Prostate gland (tissue), 2 donors: ENCODE results near the gene AGO4.

Experiments
- POLR2A ChIP-seq: fragments of 450-650 bp; IDR thresholded peaks from one replicate; pipeline ENCODE4 v1.6.1; 2016; ENCODE audit warnings: antibody characterized with exemption, mild to moderate bottlenecking
- TF ChIP-seq, protein P1 (sequence below), 4 experiments: fragments of 200-600 bp in 2 of 4; fragments of 450-650 bp in 2 of 4; sonication (generic) in 2 of 4; IDR thresholded peaks; 1 replicate in 3 of 4; 2 replicates in 1 of 4; pipeline ENCODE4 v1.5.1; 2016 to 2019; ENCODE audit warnings: antibody characterized with exemption in 4 of 4, mild to moderate bottlenecking in 2 of 4, moderate library complexity in 2 of 4

DNA sequence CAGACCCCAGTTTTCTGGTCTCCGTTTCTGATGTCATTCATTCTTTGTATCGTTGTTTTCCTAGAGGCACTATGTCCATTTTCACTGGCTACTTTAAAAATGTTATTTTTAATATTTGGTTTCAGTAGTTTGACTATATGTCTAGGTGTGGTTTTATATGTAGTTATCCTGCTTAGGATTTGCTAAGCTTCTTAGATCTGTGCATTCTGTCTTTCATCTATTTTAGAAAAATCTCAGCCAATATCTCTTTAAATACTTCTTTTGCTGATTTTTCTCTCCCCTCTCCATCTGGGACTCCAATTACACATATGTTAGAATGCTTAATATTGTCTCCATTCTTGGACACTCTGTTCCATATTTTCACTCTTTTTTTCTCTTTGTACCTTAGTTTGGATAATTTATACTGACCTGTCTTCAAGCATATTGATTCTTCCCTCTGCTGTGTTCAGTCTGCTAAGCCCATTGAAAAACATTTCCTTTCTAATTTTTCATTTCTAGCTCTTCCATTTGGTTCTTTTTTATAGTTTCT is 24.7 kb upstream of the AGO4 start:
- TF ChIP-seq, protein P1, sequence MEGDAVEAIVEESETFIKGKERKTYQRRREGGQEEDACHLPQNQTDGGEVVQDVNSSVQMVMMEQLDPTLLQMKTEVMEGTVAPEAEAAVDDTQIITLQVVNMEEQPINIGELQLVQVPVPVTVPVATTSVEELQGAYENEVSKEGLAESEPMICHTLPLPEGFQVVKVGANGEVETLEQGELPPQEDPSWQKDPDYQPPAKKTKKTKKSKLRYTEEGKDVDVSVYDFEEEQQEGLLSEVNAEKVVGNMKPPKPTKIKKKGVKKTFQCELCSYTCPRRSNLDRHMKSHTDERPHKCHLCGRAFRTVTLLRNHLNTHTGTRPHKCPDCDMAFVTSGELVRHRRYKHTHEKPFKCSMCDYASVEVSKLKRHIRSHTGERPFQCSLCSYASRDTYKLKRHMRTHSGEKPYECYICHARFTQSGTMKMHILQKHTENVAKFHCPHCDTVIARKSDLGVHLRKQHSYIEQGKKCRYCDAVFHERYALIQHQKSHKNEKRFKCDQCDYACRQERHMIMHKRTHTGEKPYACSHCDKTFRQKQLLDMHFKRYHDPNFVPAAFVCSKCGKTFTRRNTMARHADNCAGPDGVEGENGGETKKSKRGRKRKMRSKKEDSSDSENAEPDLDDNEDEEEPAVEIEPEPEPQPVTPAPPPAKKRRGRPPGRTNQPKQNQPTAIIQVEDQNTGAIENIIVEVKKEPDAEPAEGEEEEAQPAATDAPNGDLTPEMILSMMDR (IDR thresholded peaks at IDR 0.05): no peak
- TF ChIP-seq POLR2A: no peak
